ENCODE results near the gene TUBGCP6.

TUBGCP6 gene

DNA sequence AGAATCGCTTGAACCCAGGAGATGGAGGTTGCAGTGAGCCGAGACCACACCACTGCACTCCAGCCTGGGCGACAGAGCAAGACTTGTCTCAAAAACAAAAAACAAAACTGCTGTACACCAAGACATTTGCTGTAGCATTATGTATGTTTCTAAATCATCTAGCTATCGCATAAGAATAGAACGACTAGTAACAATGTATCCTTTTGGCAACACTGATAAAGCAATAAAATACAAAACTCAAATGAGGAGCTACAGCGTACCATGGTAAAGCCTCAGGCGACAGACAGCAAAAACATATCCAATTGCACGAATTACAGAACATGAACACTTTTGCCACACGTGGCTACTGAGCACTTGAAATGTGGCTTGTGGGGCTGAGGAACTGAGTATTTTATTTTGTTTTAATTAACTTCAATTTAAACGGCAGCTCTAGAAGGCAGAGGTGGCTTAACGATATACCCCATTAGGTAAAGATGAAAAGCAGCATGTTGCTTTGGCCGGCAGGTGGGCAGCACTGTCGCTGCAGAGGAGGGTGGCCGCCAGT, 2.3 kb downstream of the TUBGCP6 start:
- Histone ChIP-seq H3K4me3 (peak overlapping the region; percentile 54 to 92 (median 69)), H3K27ac (peak overlapping the region in 5 of 21 experiments; percentile 16 to 96 (median 58))

DNA sequence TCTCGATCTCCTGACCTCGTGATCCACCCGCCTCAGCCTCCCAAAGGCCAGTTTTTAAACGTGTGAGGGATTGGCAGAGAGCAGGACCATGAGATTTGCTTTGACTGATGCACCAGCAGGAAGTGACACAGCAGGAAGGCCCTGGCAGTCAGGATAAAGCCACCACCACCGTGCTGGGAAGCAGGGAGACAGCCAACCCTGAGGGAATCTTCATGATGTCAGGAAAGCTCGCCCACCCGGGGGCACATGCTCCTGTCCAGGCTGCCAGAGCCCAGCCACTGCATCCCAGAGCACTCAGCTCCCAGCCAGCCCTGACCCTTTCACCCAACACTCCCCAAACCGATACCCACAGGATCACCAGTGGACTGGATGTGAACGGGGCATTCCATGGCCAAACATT, 6.1 kb downstream of the TUBGCP6 start:
- Histone ChIP-seq H3K4me3 (no peak overlapping the region), H3K27ac (no peak overlapping the region)

DNA sequence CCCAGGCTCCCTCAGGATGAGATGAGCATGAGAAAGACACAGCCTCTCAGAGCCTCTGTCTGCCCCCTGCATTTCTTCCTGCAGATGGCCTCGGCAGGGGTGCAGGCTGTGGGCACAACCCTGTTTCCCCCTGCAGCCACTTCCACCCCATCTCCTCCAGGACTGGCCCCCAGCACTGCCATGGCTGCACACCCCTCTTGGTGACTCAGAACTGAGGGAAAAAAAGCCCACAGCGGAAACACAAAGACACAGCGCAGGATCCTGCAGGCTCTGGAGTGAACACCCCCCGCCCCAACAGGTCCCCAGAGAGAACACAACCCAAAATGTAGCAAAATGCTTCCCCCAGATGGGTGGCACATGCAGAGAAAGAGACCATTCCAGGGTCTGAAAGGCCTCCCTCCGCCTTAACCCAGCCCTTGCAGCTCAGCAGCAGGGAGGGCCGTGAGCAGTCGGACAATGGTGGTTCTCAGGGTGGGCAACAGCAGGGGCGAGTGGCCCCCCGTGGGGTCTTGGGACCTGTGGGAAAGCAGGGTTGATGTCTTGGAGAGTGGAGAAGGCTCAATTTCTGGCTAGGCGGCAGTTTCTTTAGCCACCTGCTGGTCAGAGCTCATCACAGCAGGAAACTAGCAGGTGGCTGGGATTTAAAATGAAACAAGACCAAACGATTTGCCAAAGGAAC, 8.0 kb downstream of the TUBGCP6 start:
- Histone ChIP-seq H3K27ac (no peak overlapping the region), H3K4me3 (no peak overlapping the region)

DNA sequence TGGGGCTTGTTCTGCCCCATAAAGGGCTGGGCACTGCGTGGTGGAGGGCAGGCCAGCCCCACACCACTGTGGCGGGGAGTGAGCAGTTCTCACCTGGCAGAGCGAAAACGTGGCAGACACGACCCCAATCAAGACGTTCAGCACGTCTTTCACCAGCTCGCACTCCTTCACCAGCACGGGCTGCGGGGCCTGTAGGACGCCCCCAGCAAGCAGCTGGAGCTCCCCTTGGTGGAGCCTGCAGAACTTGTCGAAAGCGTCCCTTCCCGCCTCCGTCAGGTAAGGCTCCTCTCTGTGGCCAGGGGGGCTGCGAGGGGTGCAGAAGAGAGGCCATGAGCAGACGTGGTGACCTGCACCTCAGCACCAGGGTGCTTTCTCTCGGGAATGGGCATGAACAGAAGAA, 11.6 kb downstream of the TUBGCP6 start:
- H3K27ac ChIP-seq: no peak overlapping the region

DNA sequence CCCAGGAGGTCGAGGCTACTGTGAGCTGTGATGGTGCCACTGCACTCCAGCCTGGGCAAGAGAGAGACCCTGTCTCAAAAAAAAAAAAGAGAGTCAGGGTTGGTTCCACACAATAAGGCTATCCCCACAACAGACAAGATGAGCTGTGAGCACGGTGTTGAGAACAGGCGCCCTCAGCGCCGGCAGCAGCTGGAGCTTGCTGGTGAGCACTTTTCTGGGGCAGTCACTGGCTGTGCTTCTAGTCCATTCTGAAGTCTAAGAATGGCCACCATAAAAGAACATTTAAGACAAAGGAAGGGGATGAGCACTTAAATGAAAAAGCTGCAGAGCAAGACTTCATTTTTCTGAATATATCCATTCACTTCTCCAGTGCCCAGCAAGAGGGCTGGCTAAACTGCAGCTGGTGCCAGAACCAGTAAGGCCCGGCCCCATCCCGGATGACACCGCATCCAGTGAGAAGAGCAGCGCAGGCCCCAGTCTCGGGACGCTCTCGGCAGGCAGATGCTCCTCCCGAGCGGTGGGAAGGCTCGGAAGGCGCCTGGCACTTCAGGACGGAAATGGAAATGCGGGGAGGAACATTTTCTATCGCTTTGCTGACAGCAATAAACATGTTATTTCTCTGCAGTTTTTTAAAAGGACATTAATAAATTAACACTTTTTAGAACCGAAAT, 12.2 kb downstream of the TUBGCP6 start:
- no peak overlapping the region for H3K4me3 ChIP-seq
- H3K27ac ChIP-seq: no peak overlapping the region

More for the DNA sequence above, 11.6 kb downstream of the TUBGCP6 start:
- no peak overlapping the region for H3K4me3 ChIP-seq

DNA sequence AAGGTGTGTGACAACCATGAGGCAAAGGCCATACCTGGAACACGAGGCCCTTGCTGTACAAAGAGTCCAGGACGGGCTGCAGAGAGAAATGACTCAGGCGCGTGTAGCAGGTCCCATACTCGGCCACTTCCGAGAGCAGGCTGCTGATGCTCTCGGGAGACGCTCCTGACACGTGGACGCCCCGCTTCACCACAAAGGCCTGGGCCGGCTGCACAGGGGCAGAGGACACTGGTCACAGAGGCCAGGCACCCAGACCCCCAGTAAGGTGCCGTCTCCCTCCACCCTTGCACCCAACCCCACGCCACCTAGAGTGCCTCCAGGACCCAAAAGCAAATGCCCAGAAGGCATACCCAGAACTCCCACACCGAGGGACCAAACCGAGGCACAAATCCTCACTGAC, 15.5 kb downstream of the TUBGCP6 start:
- H3K27ac ChIP-seq: no peak overlapping the region
- no peak overlapping the region for H3K4me3 ChIP-seq

DNA sequence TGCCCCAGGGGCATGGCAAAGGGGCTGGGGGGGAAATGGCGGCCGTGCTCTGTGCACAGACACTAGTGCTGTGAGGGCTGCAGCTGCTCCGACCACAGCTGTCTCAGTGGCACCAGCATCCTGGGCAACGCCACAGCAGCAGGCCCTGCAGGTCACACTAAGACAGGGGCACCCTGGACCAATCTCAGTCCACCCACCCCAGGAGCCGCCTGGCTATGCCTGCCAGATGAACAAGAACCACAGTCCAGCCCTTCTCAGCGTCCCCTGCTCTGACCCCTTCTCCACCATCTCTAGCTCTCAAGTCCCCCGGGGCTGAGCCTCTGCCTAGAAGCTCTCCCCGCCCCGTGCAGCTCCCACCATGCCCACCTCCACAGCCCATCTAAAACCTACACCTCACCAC, 16.5 kb downstream of the TUBGCP6 start:
- H3K4me3 ChIP-seq: no peak overlapping the region
- no peak overlapping the region for H3K27ac ChIP-seq

DNA sequence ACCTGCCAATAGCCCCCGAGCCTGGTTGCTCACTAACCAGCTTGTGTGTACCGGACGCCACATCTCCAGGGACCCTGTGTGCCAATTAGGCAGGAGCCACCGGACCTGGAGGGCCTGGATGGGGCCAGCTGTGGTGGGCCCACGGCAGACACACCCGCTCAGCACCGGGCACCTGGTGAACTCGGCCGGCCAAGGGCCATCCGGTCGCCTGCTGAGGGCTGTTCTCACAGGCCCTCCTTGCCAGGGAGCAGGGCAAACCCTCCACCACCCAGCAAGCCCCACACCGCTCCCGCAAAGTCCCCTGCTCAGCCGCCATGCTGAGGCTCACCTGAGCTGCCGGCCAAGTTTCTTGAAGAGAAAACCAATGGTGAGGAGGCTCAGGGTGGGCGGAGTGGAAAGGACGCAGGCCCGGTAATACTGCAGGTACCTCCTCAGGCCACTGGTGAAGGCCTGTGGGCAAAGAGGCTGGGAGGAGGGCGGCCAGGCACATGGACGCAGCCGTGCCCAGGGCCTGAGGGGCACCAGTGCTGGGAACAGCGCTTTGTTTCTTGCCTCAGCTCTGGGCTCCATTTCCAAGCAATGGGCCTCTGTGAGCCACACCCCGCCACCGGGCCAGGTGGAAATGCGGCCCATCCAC, 17.1 kb downstream of the TUBGCP6 start:
- Histone ChIP-seq H3K27ac (no peak overlapping the region), H3K4me3 (no peak overlapping the region)

DNA sequence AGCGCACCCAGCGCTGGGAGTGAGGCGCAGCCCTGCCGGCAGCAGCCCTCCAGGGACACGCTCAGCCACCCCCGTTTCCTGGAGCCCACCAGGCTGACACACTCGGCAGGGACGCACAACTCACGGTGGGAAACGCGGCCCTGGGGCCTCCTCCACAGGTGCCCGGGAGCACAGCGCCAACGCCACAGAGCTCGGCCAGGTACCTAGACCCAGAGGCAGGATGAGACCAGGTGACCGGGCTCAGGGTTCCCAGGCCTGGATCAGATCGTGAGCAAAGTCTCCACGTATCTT, 18.0 kb downstream of the TUBGCP6 start:
- H3K4me3 ChIP-seq: no peak overlapping the region
- H3K27ac ChIP-seq: no peak overlapping the region

DNA sequence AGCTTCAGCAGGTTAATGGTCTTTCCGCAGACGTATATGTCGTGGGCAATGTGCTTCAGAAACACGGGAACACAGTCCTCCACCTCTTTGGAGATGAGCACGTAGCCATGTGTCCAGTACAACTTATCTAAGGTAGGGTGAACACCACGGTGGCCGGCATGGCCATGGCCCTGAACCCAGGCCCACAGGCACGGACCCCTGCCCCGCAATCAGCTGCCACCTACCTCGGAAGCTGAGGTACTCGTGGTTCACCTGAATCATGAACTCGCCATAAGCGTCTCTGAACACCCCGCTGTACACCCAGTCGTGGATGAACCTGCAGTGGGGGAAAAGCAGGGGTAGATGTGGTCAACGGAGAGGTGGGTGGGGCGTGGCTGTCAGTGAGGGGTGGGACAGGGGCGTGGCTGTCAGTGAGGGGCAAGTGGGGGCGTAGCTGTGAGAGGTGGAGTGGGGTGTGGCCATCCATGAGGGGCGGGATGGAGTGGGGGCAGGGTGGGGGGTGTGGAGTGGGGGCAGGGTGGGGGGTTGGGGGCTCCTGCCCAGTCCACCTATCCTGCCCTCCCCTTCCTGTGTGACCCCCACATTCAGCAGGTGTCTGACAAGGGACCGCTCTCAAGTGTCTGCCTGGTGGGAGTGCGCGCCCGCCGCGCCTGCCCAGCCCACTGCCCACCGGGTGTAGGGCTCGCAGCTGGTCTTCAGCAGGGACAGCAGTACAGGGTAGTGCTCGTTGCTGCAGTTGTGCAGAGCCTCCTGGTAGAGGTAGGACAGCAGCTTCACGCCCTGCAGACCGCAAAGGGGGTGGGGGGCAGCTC, 18.6 kb downstream of the TUBGCP6 start:
- H3K27ac ChIP-seq: no peak overlapping the region
- H3K4me3 ChIP-seq: no peak overlapping the region

DNA sequence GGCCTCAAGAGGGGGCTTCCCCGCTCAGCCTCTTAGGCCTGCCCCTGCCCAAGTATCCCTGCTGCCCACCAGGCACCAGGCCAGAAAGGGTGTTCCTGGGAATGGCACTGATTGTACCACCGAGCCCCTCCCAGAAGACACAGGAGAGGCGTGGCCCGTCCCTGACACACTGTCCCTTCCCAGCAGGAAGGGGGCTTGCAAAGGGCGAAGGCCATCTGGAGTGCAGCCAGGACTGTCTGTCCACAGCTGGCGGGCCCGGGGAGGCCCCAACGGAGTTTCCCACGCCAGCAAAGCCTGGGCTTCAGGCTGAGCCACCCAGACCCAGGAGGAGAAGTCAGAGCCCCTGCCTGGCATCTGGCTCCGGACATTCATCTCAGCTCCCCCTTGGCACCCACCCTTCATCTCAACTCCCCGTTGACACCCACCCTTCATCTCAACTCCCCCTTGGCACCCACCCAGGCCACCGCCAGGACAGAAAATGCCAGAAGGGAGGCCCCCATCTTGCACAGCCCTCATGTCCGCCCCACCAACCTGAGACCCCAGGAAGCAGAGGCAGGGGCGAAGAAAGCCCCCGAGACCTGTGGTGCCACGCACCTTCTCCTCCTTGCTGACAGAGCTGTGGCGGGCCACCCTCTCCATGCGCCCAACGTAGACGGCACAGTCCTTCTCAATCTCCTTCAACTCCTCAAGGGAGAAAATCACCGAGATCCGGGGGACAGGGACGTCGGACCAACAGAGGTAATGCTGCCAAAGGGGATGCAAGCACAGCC, 19.4 kb downstream of the TUBGCP6 start:
- Histone ChIP-seq H3K27ac (no peak overlapping the region), H3K4me3 (no peak overlapping the region)

DNA sequence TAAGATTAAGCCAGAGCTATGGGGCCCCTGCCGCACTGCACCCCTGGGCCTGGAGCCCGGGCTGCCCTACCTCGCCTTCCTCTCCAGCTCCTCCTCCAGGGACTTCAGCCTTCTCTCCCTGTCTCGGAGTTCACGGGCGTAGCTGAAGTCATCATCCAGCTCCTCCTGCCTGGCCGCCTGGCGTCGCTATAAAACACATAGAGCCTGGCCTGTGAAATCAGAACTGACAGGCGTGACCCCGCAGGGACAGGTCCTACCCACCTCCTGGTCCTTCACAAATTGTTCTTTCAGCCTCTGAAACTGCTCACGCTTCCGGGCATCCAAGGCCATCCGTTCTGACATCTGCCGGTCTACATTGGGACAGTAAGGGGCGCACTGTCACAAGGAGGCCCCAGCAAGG, 20.8 kb downstream of the TUBGCP6 start:
- Histone ChIP-seq H3K4me3 (no peak overlapping the region), H3K27ac (no peak overlapping the region)

DNA sequence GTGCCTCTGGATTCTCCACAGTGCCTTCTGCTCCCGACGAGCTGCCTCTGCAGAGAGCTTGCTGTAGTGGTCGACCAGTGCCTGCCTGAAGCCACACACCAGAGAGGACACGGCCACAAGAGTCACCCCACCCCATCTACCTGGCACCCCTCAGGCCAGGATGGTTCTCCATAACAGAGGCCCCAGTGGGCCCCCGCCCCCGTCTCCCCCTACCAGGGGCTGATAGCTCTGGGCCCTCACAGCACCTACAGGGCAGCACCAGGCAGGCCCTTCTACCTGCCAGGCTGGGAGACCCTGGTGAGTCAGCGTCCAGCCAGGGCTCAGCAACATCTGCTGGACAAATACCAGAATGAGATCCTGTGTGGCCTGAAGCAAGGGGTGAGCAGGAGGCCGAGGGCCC, 22.3 kb downstream of the TUBGCP6 start:
- Histone ChIP-seq H3K27ac (no peak overlapping the region), H3K4me3 (no peak overlapping the region)

DNA sequence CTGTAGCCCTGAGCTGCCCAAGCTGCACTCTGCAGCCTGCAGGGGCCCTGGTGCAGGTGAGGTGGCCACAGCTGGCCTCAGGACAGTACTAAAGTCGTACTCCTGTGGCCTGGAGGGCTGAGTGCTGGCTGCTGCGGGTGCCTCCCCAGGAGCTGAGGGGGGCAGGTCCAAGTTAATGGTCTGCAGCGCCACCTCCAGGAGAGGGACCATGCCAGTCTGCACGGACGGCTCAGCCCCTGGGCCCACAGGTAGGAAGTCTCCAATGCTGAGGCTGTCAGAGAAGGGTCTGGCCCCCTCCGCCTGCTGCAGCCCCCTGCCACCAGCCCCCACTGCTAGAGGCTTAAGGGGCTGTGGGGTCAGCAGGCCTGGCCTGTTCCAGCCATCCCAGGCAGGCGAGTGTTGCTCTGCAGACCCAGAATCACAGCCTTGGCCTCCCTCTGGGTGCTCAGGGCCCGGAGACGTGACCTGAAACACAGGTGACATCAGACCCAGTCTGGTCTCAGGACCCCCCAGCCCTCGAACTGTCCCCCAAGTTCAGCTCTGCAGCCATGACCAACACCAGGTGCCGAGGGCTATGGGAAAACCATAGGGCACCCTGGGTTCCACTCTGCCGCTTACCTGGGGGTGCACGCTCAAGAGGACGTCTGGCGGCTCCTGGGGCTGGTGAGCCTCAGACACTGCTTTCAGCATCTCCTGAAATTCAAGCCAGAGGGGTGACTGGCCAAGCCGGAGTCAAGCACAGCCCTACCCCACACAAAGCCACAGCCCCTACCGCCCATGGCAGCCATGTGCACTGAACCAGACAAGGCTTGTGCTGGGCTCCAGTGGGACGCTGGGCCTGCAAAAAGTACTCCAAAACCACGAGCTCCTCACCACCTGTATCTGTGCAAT, 23.2 kb downstream of the TUBGCP6 start:
- H3K27ac ChIP-seq: no peak overlapping the region
- no peak overlapping the region for H3K4me3 ChIP-seq

DNA sequence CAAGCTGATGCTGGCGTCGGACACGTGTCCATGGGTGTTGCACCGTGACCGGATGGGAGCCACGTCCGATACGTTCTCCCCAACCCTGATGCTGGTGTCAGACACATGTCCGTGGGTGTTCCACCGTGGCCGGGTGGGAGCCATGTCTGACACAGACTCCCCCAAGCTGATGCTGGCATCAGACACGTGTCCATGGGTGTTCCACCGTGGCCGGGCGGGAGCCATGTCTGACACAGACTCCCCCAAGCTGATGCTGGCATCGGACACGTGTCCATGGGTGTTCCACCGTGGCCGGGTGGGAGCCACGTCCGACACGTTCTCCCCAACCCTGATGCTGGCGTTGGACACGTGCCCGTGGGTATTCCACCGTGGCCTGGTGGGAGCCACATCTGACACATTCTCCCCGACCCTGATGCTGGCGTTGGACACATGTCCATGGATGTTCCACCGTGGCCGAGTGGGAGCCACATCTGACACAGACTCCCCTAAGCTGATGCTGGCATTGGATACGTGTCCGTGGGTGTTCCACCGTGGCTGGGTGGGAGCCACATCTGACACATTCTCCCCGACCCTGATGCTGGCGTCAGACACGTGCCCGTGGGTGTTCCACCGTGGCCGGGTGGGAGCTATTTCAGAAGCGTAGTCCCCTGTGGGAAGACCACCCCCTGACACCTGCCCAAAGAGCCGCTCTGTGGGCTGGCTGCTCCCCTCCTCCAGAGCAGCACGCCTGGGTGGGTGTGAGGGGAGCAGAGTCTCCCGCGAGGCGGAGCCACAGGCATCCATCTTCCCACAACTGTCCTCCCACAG, 24.0 kb downstream of the TUBGCP6 start:
- no peak overlapping the region for H3K4me3 ChIP-seq
- H3K27ac ChIP-seq: no peak overlapping the region

DNA sequence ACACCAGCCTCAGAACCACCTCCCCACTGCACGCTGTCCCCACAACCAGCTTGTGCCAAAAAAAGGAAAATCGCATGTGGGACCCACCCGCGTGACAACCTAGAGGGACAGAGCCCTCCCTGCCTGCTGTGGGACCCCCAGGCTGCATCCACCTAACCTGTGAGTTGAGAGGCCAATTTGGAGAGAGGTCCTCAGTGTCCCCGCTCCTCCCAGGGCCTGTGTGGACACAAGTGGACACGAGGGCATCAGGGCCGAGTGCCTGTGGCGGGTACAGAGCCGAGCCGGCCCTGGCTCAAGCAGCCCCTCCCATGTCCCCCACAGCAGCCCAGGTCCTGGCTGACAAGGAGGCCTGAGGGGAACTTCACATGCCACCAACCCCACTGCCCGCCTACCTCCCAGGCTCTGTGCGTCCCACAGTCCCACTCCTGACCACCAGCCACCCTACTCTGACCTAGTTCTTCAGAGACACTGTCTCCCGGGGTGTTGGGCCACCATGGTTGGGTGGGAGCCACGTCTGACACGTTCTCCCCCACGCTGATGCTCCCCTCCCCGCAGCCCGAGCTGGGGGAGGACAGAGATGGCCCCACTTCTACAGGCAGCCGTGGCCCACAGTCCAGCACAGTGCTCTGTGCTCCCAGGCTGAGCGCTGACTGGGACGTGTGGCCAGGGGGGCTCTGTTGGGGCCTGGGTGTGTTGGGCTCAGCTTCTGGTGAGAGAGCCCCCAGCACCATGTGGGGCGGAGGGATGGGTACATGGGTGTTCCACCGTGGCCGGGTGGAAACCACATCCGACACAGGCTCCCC, 24.8 kb downstream of the TUBGCP6 start:
- Histone ChIP-seq H3K4me3 (no peak overlapping the region), H3K27ac (no peak overlapping the region)

Measured in skin epidermis (tissue), 12 donors.